Ovary (tissue), 9 donors: ENCODE data around the gene MME. TPM values are rescaled to one million over a fixed set of nuclear protein-coding genes. Genes with fewer than 3 reads are reported as not detected.

Source experiments
- DNase-seq, 5 donors: peaks; one replicate each; pipeline ENCODE4 v3.0.0-alpha.2; 2019 to 2020
- H3K27ac ChIP-seq, 2 donors: fragments of 200-600 bp; one replicate each; pipeline versions ENCODE4 v1.5.1 to v1.8.0; 2019 to 2022
- H3K27me3 ChIP-seq: fragments of 200-600 bp; one replicate; pipeline ENCODE4 v1.8.0; 2022
- H3K36me3 ChIP-seq: fragments of 200-600 bp; sonication (generic); one replicate; pipeline ENCODE4 v1.5.1; 2019
- H3K4me1 ChIP-seq: one replicate; pipeline ENCODE4 v1.8.1; 2013; ENCODE audit warnings: mild to moderate bottlenecking, moderate library complexity; ENCODE audit not compliant: insufficient read depth
- H3K4me3 ChIP-seq: fragments of 200-600 bp; sonication (generic); one replicate; pipeline ENCODE4 v1.5.1; 2017
- H3K9me3 ChIP-seq, 2 donors: fragments of 200-600 bp in 1 of 2; sonication (generic) in 1 of 2; one replicate each; pipeline versions ENCODE4 v1.5.1 to v1.8.1; 2013 to 2019; ENCODE audit warnings: mild to moderate bottlenecking in 1 of 2, moderate library complexity in 1 of 2
- EP300 ChIP-seq: sonication (generic); formaldehyde crosslinking; IDR thresholded peaks from one replicate; pipeline ENCODE4 v1.6.1; 2017; ENCODE audit warnings: antibody characterized with exemption
- POLR2A ChIP-seq: fragments of 450-650 bp; IDR thresholded peaks from one replicate; pipeline ENCODE4 v1.6.1; 2017; ENCODE audit warnings: antibody characterized with exemption, mild to moderate bottlenecking, moderate library complexity
- WGBS, 3 donors: extraction: QIAGEN DNeasy Blood & Tissue Kit in 1 of 3; methylation state at CpG; one replicate each; pipeline versions ENCODE4 v1.1.5 to v1.1.7; 2013 to 2017; 5-methylcytosine and 5-hydroxymethylcytosine counted together
- intact Hi-C, 4 donors: fragments of 100-400 bp; cut with DNase I; formaldehyde crosslinking; loops; one replicate each; pipeline versions ENCODE4 v1.11.0 to v1.15.1; 2022 to 2023
- polyA plus RNA-seq, 2 donors: library from polyadenylated mRNA; stranded (reverse); fragments of 200-250 nt in 1 of 2; fragments of 350-450 nt in 1 of 2; fragmentation: Illumina TruSeq in 1 of 2; extraction: RNeasy Lipid Tissue Mini Kit (QIAGEN cat#74804) in 1 of 2; gene quantifications; one replicate each; pipeline ENCODE4 v1.2.3, GENCODE V29; 2013 to 2014
- total RNA-seq, 7 donors: library from RNA; depleted of rRNA in 2 of 7; stranded (reverse); fragments of >200 nt in 2 of 7; fragmentation: NEBNext Ultra II Directional in 3 of 7; extraction: Animal tissue kit (Norgen Biotek cat#: 25700) in 3 of 7; gene quantifications; one replicate each; pipeline versions ENCODE4 v1.1.0 to v1.2.4, GENCODE V29; 2016 to 2023
- TF ChIP-seq, protein P1 (sequence below), 3 donors: fragments of 450-650 bp in 2 of 3; fragments of 200-600 bp in 1 of 3; IDR thresholded peaks; one replicate each; pipeline versions ENCODE4 v1.5.1 to v1.8.0; 2016 to 2022; ENCODE audit warnings: antibody characterized with exemption in 3 of 3, mild to moderate bottlenecking in 1 of 3
- donor health status: DM: no; HTN: no; CAD: no; lungs with moderate emphysema.
- donor health status: DM: no; HTN: no; CAD: no.
- donor health status: Bipolar disorder and iron deficiency.
- donor health status: DM: yes; HTN: yes; CAD: no.
- donor health status: DM: no; HTN: no; CAD: no.
- donor health status: DM: yes; HTN: yes; CAD: no.

MME gene
- total and polyA plus RNA-seq, 9 donors = 0.56 to 3.1 (median 1.5) TPM

- intact Hi-C loops = no loop called here
- H3K4me3 ChIP-seq = no peak overlapping the region
- TF ChIP-seq, protein P1, sequence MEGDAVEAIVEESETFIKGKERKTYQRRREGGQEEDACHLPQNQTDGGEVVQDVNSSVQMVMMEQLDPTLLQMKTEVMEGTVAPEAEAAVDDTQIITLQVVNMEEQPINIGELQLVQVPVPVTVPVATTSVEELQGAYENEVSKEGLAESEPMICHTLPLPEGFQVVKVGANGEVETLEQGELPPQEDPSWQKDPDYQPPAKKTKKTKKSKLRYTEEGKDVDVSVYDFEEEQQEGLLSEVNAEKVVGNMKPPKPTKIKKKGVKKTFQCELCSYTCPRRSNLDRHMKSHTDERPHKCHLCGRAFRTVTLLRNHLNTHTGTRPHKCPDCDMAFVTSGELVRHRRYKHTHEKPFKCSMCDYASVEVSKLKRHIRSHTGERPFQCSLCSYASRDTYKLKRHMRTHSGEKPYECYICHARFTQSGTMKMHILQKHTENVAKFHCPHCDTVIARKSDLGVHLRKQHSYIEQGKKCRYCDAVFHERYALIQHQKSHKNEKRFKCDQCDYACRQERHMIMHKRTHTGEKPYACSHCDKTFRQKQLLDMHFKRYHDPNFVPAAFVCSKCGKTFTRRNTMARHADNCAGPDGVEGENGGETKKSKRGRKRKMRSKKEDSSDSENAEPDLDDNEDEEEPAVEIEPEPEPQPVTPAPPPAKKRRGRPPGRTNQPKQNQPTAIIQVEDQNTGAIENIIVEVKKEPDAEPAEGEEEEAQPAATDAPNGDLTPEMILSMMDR (IDR thresholded peaks at IDR 0.05) = no peak
- TF ChIP-seq POLR2A (no peak), EP300 (no peak)
Measured at GRCh38 chr3:155190691-155191090, 110.6 kb downstream of the MME start.

GRCh38 chr3:155192957-155193746 lies 113.0 kb downstream of the MME start:
- H3K27me3 ChIP-seq = no peaks in the 10 kb centered on the region

More at GRCh38 chr3:155190691-155191090, 110.6 kb downstream of the MME start:
- Histone ChIP-seq H3K36me3 (no peaks in the 10 kb centered on the region), H3K27me3 (no peaks in the 10 kb centered on the region), H3K27ac (no peak overlapping the region), H3K4me1 (no peaks in the 10 kb centered on the region), H3K9me3 (no peaks in the 10 kb centered on the region)
- no peak for DNase-seq

GRCh38 chr3:155193868-155194267 lies 113.7 kb downstream of the MME start:
- intact Hi-C loops = no loop called here
- peaks cover 2% of the 10 kb centered on the region for H3K4me1 ChIP-seq
- H3K36me3 ChIP-seq = no peaks in the 10 kb centered on the region
- no peak for TF ChIP-seq POLR2A
- no peak for TF ChIP-seq EP300
- TF ChIP-seq, protein P1 (IDR thresholded peaks at IDR 0.05) = no peak
- DNase-seq = no peak
- no peaks in the 10 kb centered on the region for H3K27me3 ChIP-seq
- H3K4me3 ChIP-seq = no peak overlapping the region
- WGBS, 3 donors = 87 to 96% (median 95%) methylated on average over 2 of the region's 2 CpGs
- H3K9me3 ChIP-seq = no peaks in the 10 kb centered on the region
- no peak overlapping the region for H3K27ac ChIP-seq

More at GRCh38 chr3:155192957-155193746, 113.0 kb downstream of the MME start:
- H3K4me1 ChIP-seq = no peaks in the 10 kb centered on the region
- no peaks in the 10 kb centered on the region for H3K9me3 ChIP-seq
- 63 to 79% (median 70%) methylated on average over 2 of the region's 2 CpGs for WGBS, 3 donors
- no peak for DNase-seq
- H3K27ac ChIP-seq = no peak overlapping the region
- no peak for TF ChIP-seq EP300
- no peak for TF ChIP-seq POLR2A
- TF ChIP-seq, protein P1 (IDR thresholded peaks at IDR 0.05) = no peak
- no peaks in the 10 kb centered on the region for H3K36me3 ChIP-seq
- H3K4me3 ChIP-seq = no peak overlapping the region
- intact Hi-C loops = no loop called here

DNA sequence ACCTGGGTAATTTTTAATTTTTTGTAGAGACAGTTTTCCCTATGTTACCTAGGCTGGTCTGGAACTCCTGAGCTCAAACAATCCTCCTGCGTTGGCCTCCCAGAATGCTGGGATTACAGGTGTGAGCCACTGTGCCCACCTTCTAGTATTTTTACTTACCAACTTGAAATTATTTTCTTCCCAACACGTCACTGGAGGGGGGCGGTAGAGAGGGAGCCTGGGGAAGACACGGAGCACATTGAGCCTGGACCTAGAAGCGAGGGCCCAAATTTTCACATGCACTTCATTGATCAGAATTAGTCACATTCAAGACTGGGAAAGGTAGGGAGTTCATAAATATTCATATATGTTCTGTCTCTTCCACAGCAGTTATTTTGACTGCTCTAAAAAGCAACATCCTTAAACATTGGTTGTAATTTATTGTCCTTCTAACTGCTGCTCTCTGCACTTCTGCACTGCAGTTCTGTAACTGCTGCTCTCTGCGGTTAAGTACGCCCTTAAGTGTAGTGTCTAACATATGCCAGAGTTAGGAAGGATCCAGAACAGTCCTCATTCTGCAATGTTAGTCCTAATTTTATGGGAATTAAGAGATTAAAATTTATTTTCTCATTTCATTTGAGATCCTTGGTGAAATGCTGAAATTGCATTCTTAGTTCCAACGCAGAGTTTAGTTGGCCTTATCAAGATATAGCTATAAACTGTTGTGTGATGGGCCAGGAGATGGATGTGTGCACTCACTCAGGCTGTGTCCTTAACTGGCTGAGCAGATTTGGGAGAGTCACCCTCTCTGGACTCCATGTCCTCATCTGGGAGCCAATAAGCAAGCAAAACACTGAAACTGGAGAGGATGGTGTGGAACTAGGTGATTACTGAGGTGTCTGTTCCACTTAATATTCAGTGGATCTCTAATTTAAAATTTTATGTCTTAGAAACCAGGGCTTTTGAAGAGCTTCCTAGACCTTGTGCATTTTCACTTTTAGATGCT lies 115.1 kb downstream of the MME start:
- no peaks in the 10 kb centered on the region for H3K36me3 ChIP-seq

More for the DNA sequence above, 115.1 kb downstream of the MME start:
- intact Hi-C loops = no loop called here
- Histone ChIP-seq H3K27ac (no peak overlapping the region), H3K4me1 (peaks cover 2% of the 10 kb centered on the region), H3K4me3 (no peak overlapping the region), H3K9me3 (no peaks in the 10 kb centered on the region), H3K27me3 (no peaks in the 10 kb centered on the region)
- 91 to 93% (median 91%) methylated on average over 8 of the region's 8 CpGs for WGBS, 3 donors
- TF ChIP-seq, protein P1 (IDR thresholded peaks at IDR 0.05) = no peak
- TF ChIP-seq POLR2A (no peak), EP300 (no peak)
- no peak for DNase-seq
